Vagina (tissue), 2 donors: Measurements from ENCODE around the gene CCDC27.

ENCODE experiments used
- CTCF ChIP-seq, 3 experiments: fragments of 450-650 bp in 2 of 3; fragments of 200-600 bp in 1 of 3; sonication (generic) in 1 of 3; IDR thresholded peaks; one replicate each; pipeline ENCODE4 v1.5.1; 2017 to 2019; ENCODE audit warnings: antibody characterized with exemption in 3 of 3, mild to moderate bottlenecking in 2 of 3, moderate library complexity in 2 of 3
- POLR2A ChIP-seq, 2 donors: fragments of 450-650 bp; IDR thresholded peaks; one replicate each; pipeline ENCODE4 v1.6.1; 2017; ENCODE audit warnings: antibody characterized with exemption in 2 of 2, mild to moderate bottlenecking in 2 of 2, moderate library complexity in 2 of 2

GRCh38 chr1:3722846-3723245 is 29.4 kb upstream of the CCDC27 start:
- TF ChIP-seq CTCF (IDR thresholded peaks at IDR 0.05) (no peak), POLR2A (IDR thresholded peaks at IDR 0.05) (no peak)
